HepG2 (cell line): ENCODE data around the gene NSD1. TPM values are rescaled to one million over a fixed set of nuclear protein-coding genes. Genes with fewer than 3 reads are reported as not detected.

Source experiments
- ARID2 ChIP-seq: sonication (generic); formaldehyde crosslinking; IDR thresholded peaks from 2 replicates; pipeline ENCODE4 v1.8.1; 2022; ENCODE audit warnings: mild to moderate bottlenecking, missing genetic modification reagents, borderline replicate concordance
- ARNT2 ChIP-seq: sonication (generic); formaldehyde crosslinking; IDR thresholded peaks from 2 replicates; pipeline ENCODE4 v1.8.0; 2022; ENCODE audit warnings: mild to moderate bottlenecking, low read depth, missing genetic modification reagents, moderate library complexity
- CCAR2 ChIP-seq: fragments of 200-400 bp; formaldehyde crosslinking; optimal IDR thresholded peaks from 2 replicates; pipeline ENCODE3; 2018; ENCODE audit warnings: low read depth, mild to moderate bottlenecking, low read length, moderate library complexity
- GATAD2A ChIP-seq: IDR thresholded peaks from 2 replicates; pipeline ENCODE4 v1.6.1; 2016
- HDAC2 ChIP-seq: sonication (generic); formaldehyde crosslinking; IDR thresholded peaks from 2 replicates; pipeline ENCODE4 v1.4.0; 2020; ENCODE audit warnings: missing genetic modification reagents
- HIVEP1 ChIP-seq: sonication (generic); formaldehyde crosslinking; IDR thresholded peaks from 2 replicates; pipeline ENCODE4 v1.4.0; 2020; ENCODE audit warnings: mild to moderate bottlenecking, missing genetic modification reagents
- KLF13 ChIP-seq: sonication (generic); formaldehyde crosslinking; IDR thresholded peaks from 2 replicates; pipeline ENCODE4 v1.4.0; 2020; ENCODE audit warnings: mild to moderate bottlenecking, missing genetic modification reagents
- KLF15 ChIP-seq: sonication (generic); formaldehyde crosslinking; IDR thresholded peaks from 2 replicates; pipeline ENCODE4 v1.8.1; 2023; ENCODE audit warnings: borderline replicate concordance, mild to moderate bottlenecking, inconsistent platforms, missing genetic modification reagents, mixed read lengths
- MTA1 ChIP-seq: sonication (generic); formaldehyde crosslinking; IDR thresholded peaks from 2 replicates; pipeline ENCODE4 v1.4.0; 2020; ENCODE audit warnings: missing genetic modification reagents, mild to moderate bottlenecking, borderline replicate concordance
- NCOR1 ChIP-seq: fragments of 200-600 bp; sonication (generic); IDR thresholded peaks from 2 replicates; pipeline ENCODE4 v1.7.0; 2017; ENCODE audit warnings: antibody characterized with exemption, low read length, borderline replicate concordance
- ZMYM3 ChIP-seq: sonication (generic); formaldehyde crosslinking; IDR thresholded peaks from 2 replicates; pipeline ENCODE4 v1.5.1; 2020; ENCODE audit warnings: mild to moderate bottlenecking, missing genetic modification reagents
- ZNF124 ChIP-seq: sonication (generic); formaldehyde crosslinking; IDR thresholded peaks from 2 replicates; pipeline ENCODE4 v1.4.0; 2020; ENCODE audit warnings: missing genetic modification reagents
- ZNF674 ChIP-seq: sonication (generic); formaldehyde crosslinking; IDR thresholded peaks from 2 replicates; pipeline ENCODE4 v1.5.0; 2020; ENCODE audit warnings: low read depth, mild to moderate bottlenecking, missing genetic modification reagents
- polyA plus RNA-seq, 8 experiments: library from polyadenylated mRNA; depleted of rRNA in 3 of 8; stranded (reverse) in 7 of 8; unstranded in 1 of 8; fragments of >200 nt; fragmentation: Illumina TruSeq in 4 of 8; extraction: Trizol in 4 of 8; gene quantifications; 2 replicates each; pipeline versions ENCODE4 v1.2.1 to v1.2.3, GENCODE V29; 2011 to 2016; ENCODE audit warnings: low read depth in 4 of 8, missing spikeins in 1 of 8, mixed read lengths in 1 of 8; ENCODE audit not compliant: insufficient read depth in 1 of 8
- total RNA-seq, 5 experiments: library from RNA; depleted of rRNA; stranded (reverse); fragments of >200 nt; fragmentation: Illumina TruSeq; extraction: Trizol; gene quantifications; 2 replicates each; pipeline ENCODE4 v1.2.3, GENCODE V29; 2016; ENCODE audit warnings: low read depth in 1 of 5
- TF ChIP-seq, protein P1 (sequence below): fragments of 450-650 bp; IDR thresholded peaks from 2 replicates; pipeline ENCODE4 v1.6.1; 2017; ENCODE audit warnings: mild to moderate bottlenecking
- TF ChIP-seq, protein P2 (sequence below): sonication (generic); formaldehyde crosslinking; IDR thresholded peaks from 2 replicates; pipeline ENCODE4; 2020; ENCODE audit warnings: missing genetic modification reagents, mild to moderate bottlenecking, borderline replicate concordance
- TF ChIP-seq, protein P3 (sequence below): sonication (generic); formaldehyde crosslinking; IDR thresholded peaks from 2 replicates; pipeline ENCODE4 v1.5.0; 2020; ENCODE audit warnings: mild to moderate bottlenecking, missing genetic modification reagents, borderline replicate concordance
- TF ChIP-seq, protein P4 (sequence below): sonication (generic); formaldehyde crosslinking; IDR thresholded peaks from 2 replicates; pipeline ENCODE4 v1.8.0; 2022; ENCODE audit warnings: missing genetic modification reagents, mild to moderate bottlenecking, borderline replicate concordance

The NSD1 gene
- total and polyA plus RNA-seq, 2 of the 13 experiments (the other 11 are each of a cell fraction or from before 2014, with no cell fraction given): 0.01 to 0.09 TPM

DNA sequence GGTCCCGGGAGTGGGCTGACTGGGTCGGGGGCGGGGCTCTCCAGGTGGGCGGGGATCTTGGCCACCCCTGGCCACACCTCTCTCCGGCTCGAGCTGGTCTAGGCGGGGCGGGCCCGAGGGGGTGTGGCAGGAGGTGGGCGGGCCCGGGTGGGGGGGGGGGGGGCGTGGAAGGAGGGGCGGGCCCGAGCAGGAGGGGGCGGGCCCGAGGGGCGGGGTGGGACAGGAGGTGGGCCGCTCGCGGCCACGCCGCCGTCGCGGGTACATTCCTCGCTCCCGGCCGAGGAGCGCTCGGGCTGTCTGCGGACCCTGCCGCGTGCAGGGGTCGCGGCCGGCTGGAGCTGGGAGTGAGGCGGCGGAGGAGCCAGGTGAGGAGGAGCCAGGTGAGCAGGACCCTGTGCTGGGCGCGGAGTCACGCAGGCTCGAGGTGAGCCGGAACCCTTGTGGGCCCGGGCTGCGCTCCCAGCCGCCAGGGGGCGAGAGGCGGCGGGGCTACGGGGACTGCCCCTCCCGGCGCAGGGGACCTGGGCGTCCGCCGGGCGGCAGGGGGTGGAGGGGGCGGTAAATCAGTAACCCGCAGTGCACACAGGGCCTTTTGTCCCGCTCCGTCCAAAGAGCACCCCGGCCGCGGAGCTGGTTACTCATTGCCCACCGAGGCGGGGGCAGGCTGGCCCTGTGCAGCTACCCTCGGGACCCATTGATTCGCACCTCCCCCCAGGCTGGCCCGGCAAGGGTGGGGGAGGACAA lies 46.7 kb upstream of the NSD1 start, which contains the start of gene FGFR4 (continued):
- TF ChIP-seq HDAC2 (CRISPR knock-in tag) (peak; percentile 68), ZNF674 (CRISPR knock-in tag) (0 out of 2 replicates have a peak, but pooled peaks have one; percentile 81), KLF15 (CRISPR knock-in tag) (peak; percentile 80; the same call in 1 of the 2 replicates), MTA1 (CRISPR knock-in tag) (0 out of 2 replicates have a peak, but pooled peaks have one; percentile 62), GATAD2A (CRISPR knock-in tag) (peak; percentile 78), ARID2 (CRISPR knock-in tag) (no peak), NCOR1 (peak; percentile 72; the same call in 1 of the 2 replicates), KLF13 (CRISPR knock-in tag) (no peak), ARNT2 (peak; percentile 89), ZMYM3 (peak; percentile 68; the same call in 1 of the 2 replicates), HIVEP1 (CRISPR knock-in tag) (0 out of 2 replicates have a peak, but pooled peaks have one; percentile 75), CCAR2 (no peak), ZNF124 (CRISPR knock-in tag) (peak; percentile 57; the same call in 1 of the 2 replicates)
- TF ChIP-seq, protein P1, sequence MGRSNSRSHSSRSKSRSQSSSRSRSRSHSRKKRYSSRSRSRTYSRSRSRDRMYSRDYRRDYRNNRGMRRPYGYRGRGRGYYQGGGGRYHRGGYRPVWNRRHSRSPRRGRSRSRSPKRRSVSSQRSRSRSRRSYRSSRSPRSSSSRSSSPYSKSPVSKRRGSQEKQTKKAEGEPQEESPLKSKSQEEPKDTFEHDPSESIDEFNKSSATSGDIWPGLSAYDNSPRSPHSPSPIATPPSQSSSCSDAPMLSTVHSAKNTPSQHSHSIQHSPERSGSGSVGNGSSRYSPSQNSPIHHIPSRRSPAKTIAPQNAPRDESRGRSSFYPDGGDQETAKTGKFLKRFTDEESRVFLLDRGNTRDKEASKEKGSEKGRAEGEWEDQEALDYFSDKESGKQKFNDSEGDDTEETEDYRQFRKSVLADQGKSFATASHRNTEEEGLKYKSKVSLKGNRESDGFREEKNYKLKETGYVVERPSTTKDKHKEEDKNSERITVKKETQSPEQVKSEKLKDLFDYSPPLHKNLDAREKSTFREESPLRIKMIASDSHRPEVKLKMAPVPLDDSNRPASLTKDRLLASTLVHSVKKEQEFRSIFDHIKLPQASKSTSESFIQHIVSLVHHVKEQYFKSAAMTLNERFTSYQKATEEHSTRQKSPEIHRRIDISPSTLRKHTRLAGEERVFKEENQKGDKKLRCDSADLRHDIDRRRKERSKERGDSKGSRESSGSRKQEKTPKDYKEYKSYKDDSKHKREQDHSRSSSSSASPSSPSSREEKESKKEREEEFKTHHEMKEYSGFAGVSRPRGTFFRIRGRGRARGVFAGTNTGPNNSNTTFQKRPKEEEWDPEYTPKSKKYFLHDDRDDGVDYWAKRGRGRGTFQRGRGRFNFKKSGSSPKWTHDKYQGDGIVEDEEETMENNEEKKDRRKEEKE: no peak
- TF ChIP-seq, protein P2, sequence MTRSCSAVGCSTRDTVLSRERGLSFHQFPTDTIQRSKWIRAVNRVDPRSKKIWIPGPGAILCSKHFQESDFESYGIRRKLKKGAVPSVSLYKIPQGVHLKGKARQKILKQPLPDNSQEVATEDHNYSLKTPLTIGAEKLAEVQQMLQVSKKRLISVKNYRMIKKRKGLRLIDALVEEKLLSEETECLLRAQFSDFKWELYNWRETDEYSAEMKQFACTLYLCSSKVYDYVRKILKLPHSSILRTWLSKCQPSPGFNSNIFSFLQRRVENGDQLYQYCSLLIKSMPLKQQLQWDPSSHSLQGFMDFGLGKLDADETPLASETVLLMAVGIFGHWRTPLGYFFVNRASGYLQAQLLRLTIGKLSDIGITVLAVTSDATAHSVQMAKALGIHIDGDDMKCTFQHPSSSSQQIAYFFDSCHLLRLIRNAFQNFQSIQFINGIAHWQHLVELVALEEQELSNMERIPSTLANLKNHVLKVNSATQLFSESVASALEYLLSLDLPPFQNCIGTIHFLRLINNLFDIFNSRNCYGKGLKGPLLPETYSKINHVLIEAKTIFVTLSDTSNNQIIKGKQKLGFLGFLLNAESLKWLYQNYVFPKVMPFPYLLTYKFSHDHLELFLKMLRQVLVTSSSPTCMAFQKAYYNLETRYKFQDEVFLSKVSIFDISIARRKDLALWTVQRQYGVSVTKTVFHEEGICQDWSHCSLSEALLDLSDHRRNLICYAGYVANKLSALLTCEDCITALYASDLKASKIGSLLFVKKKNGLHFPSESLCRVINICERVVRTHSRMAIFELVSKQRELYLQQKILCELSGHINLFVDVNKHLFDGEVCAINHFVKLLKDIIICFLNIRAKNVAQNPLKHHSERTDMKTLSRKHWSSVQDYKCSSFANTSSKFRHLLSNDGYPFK (CRISPR knock-in tag): no peak
- TF ChIP-seq, protein P3, sequence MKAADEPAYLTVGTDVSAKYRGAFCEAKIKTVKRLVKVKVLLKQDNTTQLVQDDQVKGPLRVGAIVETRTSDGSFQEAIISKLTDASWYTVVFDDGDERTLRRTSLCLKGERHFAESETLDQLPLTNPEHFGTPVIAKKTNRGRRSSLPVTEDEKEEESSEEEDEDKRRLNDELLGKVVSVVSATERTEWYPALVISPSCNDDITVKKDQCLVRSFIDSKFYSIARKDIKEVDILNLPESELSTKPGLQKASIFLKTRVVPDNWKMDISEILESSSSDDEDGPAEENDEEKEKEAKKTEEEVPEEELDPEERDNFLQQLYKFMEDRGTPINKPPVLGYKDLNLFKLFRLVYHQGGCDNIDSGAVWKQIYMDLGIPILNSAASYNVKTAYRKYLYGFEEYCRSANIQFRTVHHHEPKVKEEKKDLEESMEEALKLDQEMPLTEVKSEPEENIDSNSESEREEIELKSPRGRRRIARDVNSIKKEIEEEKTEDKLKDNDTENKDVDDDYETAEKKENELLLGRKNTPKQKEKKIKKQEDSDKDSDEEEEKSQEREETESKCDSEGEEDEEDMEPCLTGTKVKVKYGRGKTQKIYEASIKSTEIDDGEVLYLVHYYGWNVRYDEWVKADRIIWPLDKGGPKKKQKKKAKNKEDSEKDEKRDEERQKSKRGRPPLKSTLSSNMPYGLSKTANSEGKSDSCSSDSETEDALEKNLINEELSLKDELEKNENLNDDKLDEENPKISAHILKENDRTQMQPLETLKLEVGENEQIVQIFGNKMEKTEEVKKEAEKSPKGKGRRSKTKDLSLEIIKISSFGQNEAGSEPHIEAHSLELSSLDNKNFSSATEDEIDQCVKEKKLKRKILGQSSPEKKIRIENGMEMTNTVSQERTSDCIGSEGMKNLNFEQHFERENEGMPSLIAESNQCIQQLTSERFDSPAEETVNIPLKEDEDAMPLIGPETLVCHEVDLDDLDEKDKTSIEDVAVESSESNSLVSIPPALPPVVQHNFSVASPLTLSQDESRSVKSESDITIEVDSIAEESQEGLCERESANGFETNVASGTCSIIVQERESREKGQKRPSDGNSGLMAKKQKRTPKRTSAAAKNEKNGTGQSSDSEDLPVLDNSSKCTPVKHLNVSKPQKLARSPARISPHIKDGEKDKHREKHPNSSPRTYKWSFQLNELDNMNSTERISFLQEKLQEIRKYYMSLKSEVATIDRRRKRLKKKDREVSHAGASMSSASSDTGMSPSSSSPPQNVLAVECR (CRISPR knock-in tag): peak; percentile 92
- TF ChIP-seq, protein P4, sequence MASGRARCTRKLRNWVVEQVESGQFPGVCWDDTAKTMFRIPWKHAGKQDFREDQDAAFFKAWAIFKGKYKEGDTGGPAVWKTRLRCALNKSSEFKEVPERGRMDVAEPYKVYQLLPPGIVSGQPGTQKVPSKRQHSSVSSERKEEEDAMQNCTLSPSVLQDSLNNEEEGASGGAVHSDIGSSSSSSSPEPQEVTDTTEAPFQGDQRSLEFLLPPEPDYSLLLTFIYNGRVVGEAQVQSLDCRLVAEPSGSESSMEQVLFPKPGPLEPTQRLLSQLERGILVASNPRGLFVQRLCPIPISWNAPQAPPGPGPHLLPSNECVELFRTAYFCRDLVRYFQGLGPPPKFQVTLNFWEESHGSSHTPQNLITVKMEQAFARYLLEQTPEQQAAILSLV (CRISPR knock-in tag): peak; percentile 98
